HepG2 (cell line): ENCODE results near the gene STEAP1B. TPM values are rescaled to one million over a fixed set of nuclear protein-coding genes. Genes with fewer than 3 reads are reported as not detected.

ENCODE experiments used
- ARHGAP35 ChIP-seq: sonication (generic); formaldehyde crosslinking; IDR thresholded peaks from 2 replicates; pipeline ENCODE4 v1.9.0; 2022; ENCODE audit warnings: mild to moderate bottlenecking, inconsistent platforms, moderate library complexity, missing genetic modification reagents, borderline replicate concordance
- DNMT3B ChIP-seq: conservative IDR thresholded peaks from 2 replicates; pipeline ENCODE4 v1.6.1; 2016; ENCODE audit warnings: missing biosample characterization, control low read depth
- GATA4 ChIP-seq: sonication (generic); IDR thresholded peaks from 2 replicates; pipeline ENCODE4 v1.6.1; 2016; ENCODE audit warnings: antibody characterized with exemption, low read depth, borderline replicate concordance
- KDM5B ChIP-seq: sonication (generic); formaldehyde crosslinking; IDR thresholded peaks from 2 replicates; pipeline ENCODE4 v1.4.0; 2020; ENCODE audit warnings: missing genetic modification reagents, mild to moderate bottlenecking, borderline replicate concordance
- MBD4 ChIP-seq: IDR thresholded peaks from 2 replicates; pipeline ENCODE4 v1.6.1; 2012; ENCODE audit warnings: low read length, inconsistent platforms, borderline replicate concordance
- SOX6 ChIP-seq, 2 experiments: fragments of 450-650 bp in 1 of 2; sonication (generic) in 1 of 2; formaldehyde crosslinking in 1 of 2; IDR thresholded peaks; 2 replicates each; pipeline versions ENCODE4 v1.4.0 to v1.6.1; 2017 to 2020; ENCODE audit warnings: antibody characterized with exemption in 1 of 2, mild to moderate bottlenecking in 1 of 2, missing genetic modification reagents in 1 of 2
- ZBTB40 ChIP-seq, 2 experiments: fragments of 450-650 bp in 1 of 2; sonication (generic) in 1 of 2; formaldehyde crosslinking in 1 of 2; IDR thresholded peaks; 2 replicates each; pipeline versions ENCODE4 v1.6.1 to v1.8.0; 2016 to 2022; ENCODE audit warnings: antibody characterized with exemption in 1 of 2, mild to moderate bottlenecking in 1 of 2, missing genetic modification reagents in 1 of 2
- ZNF282 ChIP-seq: fragments of 450-650 bp; IDR thresholded peaks from 2 replicates; pipeline ENCODE4 v1.6.1; 2018; ENCODE audit not compliant: partially characterized antibody
- ZNF333 ChIP-seq: sonication (generic); formaldehyde crosslinking; IDR thresholded peaks from 2 replicates; pipeline ENCODE4 v1.4.0; 2020; ENCODE audit warnings: mild to moderate bottlenecking, missing genetic modification reagents, borderline replicate concordance
- ZNF574 ChIP-seq: sonication (generic); formaldehyde crosslinking; IDR thresholded peaks from 2 replicates; pipeline ENCODE4 v1.4.0; 2020; ENCODE audit warnings: missing genetic modification reagents
- ZNF720 ChIP-seq: sonication (generic); formaldehyde crosslinking; IDR thresholded peaks from 2 replicates; pipeline ENCODE4 v1.4.0; 2020; ENCODE audit warnings: missing genetic modification reagents
- polyA plus RNA-seq, 8 experiments: library from polyadenylated mRNA; depleted of rRNA in 3 of 8; stranded (reverse) in 7 of 8; unstranded in 1 of 8; fragments of >200 nt; fragmentation: Illumina TruSeq in 4 of 8; extraction: Trizol in 4 of 8; gene quantifications; 2 replicates each; pipeline versions ENCODE4 v1.2.1 to v1.2.3, GENCODE V29; 2011 to 2016; ENCODE audit warnings: low read depth in 4 of 8, missing spikeins in 1 of 8, mixed read lengths in 1 of 8; ENCODE audit not compliant: insufficient read depth in 1 of 8
- total RNA-seq, 5 experiments: library from RNA; depleted of rRNA; stranded (reverse); fragments of >200 nt; fragmentation: Illumina TruSeq; extraction: Trizol; gene quantifications; 2 replicates each; pipeline ENCODE4 v1.2.3, GENCODE V29; 2016; ENCODE audit warnings: low read depth in 1 of 5
- TF ChIP-seq, protein P1 (sequence below): sonication (generic); formaldehyde crosslinking; IDR thresholded peaks from 2 replicates; pipeline ENCODE4 v1.5.1; 2020; ENCODE audit warnings: mild to moderate bottlenecking, missing genetic modification reagents, borderline replicate concordance
- TF ChIP-seq, protein P2 (sequence below): sonication (generic); formaldehyde crosslinking; IDR thresholded peaks from 2 replicates; pipeline ENCODE4 v1.4.0; 2020; ENCODE audit warnings: missing genetic modification reagents, mild to moderate bottlenecking, borderline replicate concordance

Gene STEAP1B
- total and polyA plus RNA-seq, 2 of the 13 experiments (the other 11 are each of a cell fraction or from before 2014, with no cell fraction given), result not detected

DNA sequence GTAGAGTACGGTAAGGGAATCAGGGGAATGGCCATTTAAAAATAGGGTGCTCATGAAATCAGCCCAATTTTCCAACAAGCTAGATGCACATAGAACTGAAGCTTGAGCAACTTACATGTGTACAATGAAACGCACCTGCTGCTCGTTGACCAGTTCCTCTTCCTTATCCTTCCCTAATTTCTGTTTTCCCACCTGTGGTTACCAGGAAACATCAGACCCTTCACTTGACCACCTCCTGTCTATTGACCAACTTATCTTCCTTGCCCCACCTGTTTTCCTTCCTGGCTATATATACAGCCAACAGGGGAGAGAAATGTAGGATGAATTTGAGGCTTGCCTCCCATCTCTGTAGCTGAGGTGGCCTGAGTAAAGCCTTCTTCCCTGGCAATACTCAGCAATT is 105.2 kb downstream of the STEAP1B start (continued):
- TF ChIP-seq ZBTB40 (IDR thresholded peaks at IDR 0.05) (no peak), ZBTB40 (CRISPR knock-in tag; IDR thresholded peaks at IDR 0.05) (no peak), GATA4 (no peak), SOX6 (IDR thresholded peaks at IDR 0.05) (no peak), SOX6 (CRISPR knock-in tag; IDR thresholded peaks at IDR 0.05) (no peak), ZNF720 (no peak), ZNF574 (CRISPR knock-in tag) (no peak), ZNF282 (no peak), MBD4 (no peak), KDM5B (CRISPR knock-in tag) (no peak), ZNF333 (CRISPR knock-in tag) (no peak), DNMT3B (CRISPR knock-in tag) (no peak), ARHGAP35 (no peak)
- TF ChIP-seq, protein P1, sequence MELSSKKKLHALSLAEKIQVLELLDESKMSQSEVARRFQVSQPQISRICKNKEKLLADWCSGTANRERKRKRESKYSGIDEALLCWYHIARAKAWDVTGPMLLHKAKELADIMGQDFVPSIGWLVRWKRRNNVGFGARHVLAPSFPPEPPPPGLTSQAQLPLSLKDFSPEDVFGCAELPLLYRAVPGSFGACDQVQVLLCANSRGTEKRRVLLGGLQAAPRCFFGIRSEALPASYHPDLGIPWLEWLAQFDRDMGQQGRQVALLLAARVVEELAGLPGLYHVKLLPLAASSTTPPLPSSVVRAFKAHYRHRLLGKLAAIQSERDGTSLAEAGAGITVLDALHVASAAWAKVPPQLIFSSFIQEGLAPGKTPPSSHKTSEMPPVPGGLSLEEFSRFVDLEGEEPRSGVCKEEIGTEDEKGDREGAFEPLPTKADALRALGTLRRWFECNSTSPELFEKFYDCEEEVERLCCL, result no peak
- TF ChIP-seq, protein P2, sequence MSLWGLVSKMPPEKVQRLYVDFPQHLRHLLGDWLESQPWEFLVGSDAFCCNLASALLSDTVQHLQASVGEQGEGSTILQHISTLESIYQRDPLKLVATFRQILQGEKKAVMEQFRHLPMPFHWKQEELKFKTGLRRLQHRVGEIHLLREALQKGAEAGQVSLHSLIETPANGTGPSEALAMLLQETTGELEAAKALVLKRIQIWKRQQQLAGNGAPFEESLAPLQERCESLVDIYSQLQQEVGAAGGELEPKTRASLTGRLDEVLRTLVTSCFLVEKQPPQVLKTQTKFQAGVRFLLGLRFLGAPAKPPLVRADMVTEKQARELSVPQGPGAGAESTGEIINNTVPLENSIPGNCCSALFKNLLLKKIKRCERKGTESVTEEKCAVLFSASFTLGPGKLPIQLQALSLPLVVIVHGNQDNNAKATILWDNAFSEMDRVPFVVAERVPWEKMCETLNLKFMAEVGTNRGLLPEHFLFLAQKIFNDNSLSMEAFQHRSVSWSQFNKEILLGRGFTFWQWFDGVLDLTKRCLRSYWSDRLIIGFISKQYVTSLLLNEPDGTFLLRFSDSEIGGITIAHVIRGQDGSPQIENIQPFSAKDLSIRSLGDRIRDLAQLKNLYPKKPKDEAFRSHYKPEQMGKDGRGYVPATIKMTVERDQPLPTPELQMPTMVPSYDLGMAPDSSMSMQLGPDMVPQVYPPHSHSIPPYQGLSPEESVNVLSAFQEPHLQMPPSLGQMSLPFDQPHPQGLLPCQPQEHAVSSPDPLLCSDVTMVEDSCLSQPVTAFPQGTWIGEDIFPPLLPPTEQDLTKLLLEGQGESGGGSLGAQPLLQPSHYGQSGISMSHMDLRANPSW (CRISPR knock-in tag), result no peak
